ENCODE data around the gene C16orf46. TPM values are rescaled to one million over a fixed set of nuclear protein-coding genes. Genes with fewer than 3 reads are reported as not detected.

The C16orf46 gene
- 0.66 and 3.8 TPM in 2 replicates for total RNA-seq (2022)
- Bru-seq, nascent RNA = percentile 65 among the genes with signal in this experiment
- percentile 88 among the genes with signal in this experiment for BruChase-seq, experiment 1, labeled RNA remaining after a 6-hour chase
- BruChase-seq, experiment 2, labeled RNA remaining after a 2-hour chase = percentile 84 among the genes with signal in this experiment
- long read RNA-seq, partial matches to known transcripts = 0 of 4 reads
- long read RNA-seq, other reads (novel, unspliced or antisense) = 3 of 4 reads

GRCh38 chr16:81077076-81077940, at the start of gene C16orf46:
Gene C16orf46, minus strand, starts transcription at chr16:81077238. Its CDS starts 13,283 bp downstream, at chr16:81063955.
- Mint-ChIP-seq H3K36me3 (ENCODE audit: insufficient read depth, unreplicated experiment) (no peaks in the 10 kb centered on the region), H3K4me1 (ENCODE audit: insufficient read depth, unreplicated experiment) (no peaks in the 10 kb centered on the region), H3K9me3 (ENCODE audit: unreplicated experiment) (no peaks in the 10 kb centered on the region), H3K27me3 (ENCODE audit: insufficient read depth, unreplicated experiment) (no peaks in the 10 kb centered on the region), H3K27ac (ENCODE audit: low read depth, unreplicated experiment) (no peak within 1 kb of the TSS), H3K4me3 (ENCODE audit: unreplicated experiment) (no peak within 1 kb of the TSS)
- peak; percentile 92 for DNase-seq (ENCODE audit: unreplicated experiment)
- no peak for TF ChIP-seq CTCF (IDR thresholded peaks at IDR 0.05; ENCODE audit: unreplicated experiment)
- BruUV-seq (replicated peaks) = TSS peak; percentile 80
- POLR2A ChIA-PET = interaction anchor here (0.5 to 5.3 kb wide), 20 partner anchors 9 to 516 kb away, joined by 3 to 41 read pairs (median 4); partner anchors contain the start of genes ATMIN, CENPN and CMC2
- CTCF ChIA-PET = interaction anchor here (0.6 to 3.6 kb wide), 6 partner anchors 8 to 242 kb away, joined by 3 to 20 read pairs (median 3); partner anchors contain the start of genes ATMIN and GAN
- intact Hi-C loops (cut with micrococcal nuclease) = loop anchor here (1.0 to 2.0 kb wide), 3 partner anchors 19 to 237 kb away; partner anchors contain the start of genes GAN and GCSH

GRCh38 chr16:81123092-81123852, 46.2 kb upstream of the C16orf46 start:
- H3K4me3 Mint-ChIP-seq (ENCODE audit: unreplicated experiment) = no peak overlapping the region
- intact Hi-C loops (cut with micrococcal nuclease) = no loop called here
- CTCF ChIA-PET = no interaction called here
- BruUV-seq (replicated peaks) = no TSS peak
- no peak for TF ChIP-seq CTCF (IDR thresholded peaks at IDR 0.05; ENCODE audit: unreplicated experiment)
- no peak for DNase-seq (ENCODE audit: unreplicated experiment)
- peaks cover 7% of the 10 kb centered on the region for H3K4me1 Mint-ChIP-seq (ENCODE audit: insufficient read depth, unreplicated experiment)
- POLR2A ChIA-PET = interaction anchor here (0.6 kb wide), 1 partner anchor 90 kb away, joined by 3 read pairs; no protein-coding TSS in a partner anchor
- H3K36me3 Mint-ChIP-seq (ENCODE audit: insufficient read depth, unreplicated experiment) = no peaks in the 10 kb centered on the region
- no peak overlapping the region for H3K27ac Mint-ChIP-seq (ENCODE audit: low read depth, unreplicated experiment)
- no peaks in the 10 kb centered on the region for H3K9me3 Mint-ChIP-seq (ENCODE audit: unreplicated experiment)
- peaks cover 20% of the 10 kb centered on the region for H3K27me3 Mint-ChIP-seq (ENCODE audit: insufficient read depth, unreplicated experiment)

- no peak overlapping the region for H3K4me3 Mint-ChIP-seq (ENCODE audit: unreplicated experiment)
- intact Hi-C loops (cut with micrococcal nuclease) = no loop called here
- no peaks in the 10 kb centered on the region for H3K9me3 Mint-ChIP-seq (ENCODE audit: unreplicated experiment)
- H3K27me3 Mint-ChIP-seq (ENCODE audit: insufficient read depth, unreplicated experiment) = peaks cover 20% of the 10 kb centered on the region
- BruUV-seq (replicated peaks) = no TSS peak
- no peak for DNase-seq (ENCODE audit: unreplicated experiment)
- CTCF ChIA-PET = no interaction called here
- no peak for TF ChIP-seq CTCF (IDR thresholded peaks at IDR 0.05; ENCODE audit: unreplicated experiment)
- no peak overlapping the region for H3K27ac Mint-ChIP-seq (ENCODE audit: low read depth, unreplicated experiment)
- H3K4me1 Mint-ChIP-seq (ENCODE audit: insufficient read depth, unreplicated experiment) = no peaks in the 10 kb centered on the region
- POLR2A ChIA-PET = no interaction called here
- H3K36me3 Mint-ChIP-seq (ENCODE audit: insufficient read depth, unreplicated experiment) = no peaks in the 10 kb centered on the region
These were observed 44.5 kb upstream of the C16orf46 start for GRCh38 chr16:81121474-81121990.

Measured in MCF 10A (cell line).